Neutrophil (primary cell): ENCODE results near the gene HIVEP3.

Experiments
- H3K27ac ChIP-seq: fragments of 200-600 bp; sonication (generic); 2 replicates; pipeline ENCODE4 v1.5.1; 2016; ENCODE audit warnings: mild to moderate bottlenecking, moderate library complexity
- H3K27me3 ChIP-seq: fragments of 200-600 bp; sonication (generic); 2 replicates; pipeline ENCODE4 v1.6.0; 2016; ENCODE audit warnings: mild to moderate bottlenecking
- H3K36me3 ChIP-seq: fragments of 200-600 bp; sonication (generic); 2 replicates; pipeline ENCODE4 v1.5.1; 2017
- H3K4me1 ChIP-seq, 2 experiments: fragments of 200-600 bp in 1 of 2; sonication (generic) in 1 of 2; 1 replicate in 1 of 2; 2 replicates in 1 of 2; pipeline versions ENCODE4 v1.5.1 to v1.6.1; 2013 to 2016; ENCODE audit warnings: low read depth in 1 of 2, low read length in 1 of 2, mild to moderate bottlenecking in 1 of 2, moderate library complexity in 1 of 2; ENCODE audit not compliant: control insufficient read depth in 1 of 2, insufficient read depth in 1 of 2
- H3K4me3 ChIP-seq, 2 experiments: fragments of 200-600 bp in 1 of 2; sonication (generic) in 1 of 2; 1 replicate in 1 of 2; 2 replicates in 1 of 2; pipeline ENCODE4 v1.5.1; 2013 to 2016; ENCODE audit warnings: low read depth in 1 of 2, low read length in 1 of 2, mild to moderate bottlenecking in 1 of 2, moderate library complexity in 1 of 2
- H3K9me3 ChIP-seq: fragments of 200-600 bp; sonication (generic); 2 replicates; pipeline ENCODE4 v1.5.1; 2016
- TF ChIP-seq, protein P1 (sequence below): fragments of 200-600 bp; sonication (generic); IDR thresholded peaks from 2 replicates; pipeline ENCODE4 v1.5.1; 2016; ENCODE audit warnings: antibody characterized with exemption

HIVEP3 gene

DNA sequence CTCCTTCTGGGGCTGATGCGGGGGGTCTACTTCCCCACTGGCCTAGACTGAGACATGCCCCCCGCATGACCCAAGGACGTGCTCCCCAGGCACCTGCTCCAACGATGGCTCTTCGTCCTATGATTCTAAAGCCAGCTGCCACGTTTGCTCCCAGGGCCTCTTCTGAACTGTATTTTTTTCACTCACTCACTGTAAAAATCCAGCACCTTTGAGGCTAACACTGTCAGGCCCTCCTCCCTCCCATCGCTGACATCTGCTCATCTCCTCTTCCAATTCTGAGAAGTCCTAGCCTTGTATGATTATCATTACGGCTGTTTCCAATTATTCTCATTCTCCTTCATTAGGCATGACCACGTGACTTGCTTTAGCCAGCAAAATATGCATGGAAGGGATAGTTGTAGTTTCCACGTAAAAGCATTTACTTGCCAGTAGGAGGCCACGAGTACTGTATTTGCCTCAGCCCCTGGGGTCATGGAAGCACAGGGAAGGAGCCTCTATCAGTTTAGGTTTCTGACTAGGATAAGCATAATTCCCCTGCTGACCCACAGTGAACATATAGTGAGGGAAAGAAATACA is 415.1 kb downstream of the HIVEP3 start:
- TF ChIP-seq, protein P1, sequence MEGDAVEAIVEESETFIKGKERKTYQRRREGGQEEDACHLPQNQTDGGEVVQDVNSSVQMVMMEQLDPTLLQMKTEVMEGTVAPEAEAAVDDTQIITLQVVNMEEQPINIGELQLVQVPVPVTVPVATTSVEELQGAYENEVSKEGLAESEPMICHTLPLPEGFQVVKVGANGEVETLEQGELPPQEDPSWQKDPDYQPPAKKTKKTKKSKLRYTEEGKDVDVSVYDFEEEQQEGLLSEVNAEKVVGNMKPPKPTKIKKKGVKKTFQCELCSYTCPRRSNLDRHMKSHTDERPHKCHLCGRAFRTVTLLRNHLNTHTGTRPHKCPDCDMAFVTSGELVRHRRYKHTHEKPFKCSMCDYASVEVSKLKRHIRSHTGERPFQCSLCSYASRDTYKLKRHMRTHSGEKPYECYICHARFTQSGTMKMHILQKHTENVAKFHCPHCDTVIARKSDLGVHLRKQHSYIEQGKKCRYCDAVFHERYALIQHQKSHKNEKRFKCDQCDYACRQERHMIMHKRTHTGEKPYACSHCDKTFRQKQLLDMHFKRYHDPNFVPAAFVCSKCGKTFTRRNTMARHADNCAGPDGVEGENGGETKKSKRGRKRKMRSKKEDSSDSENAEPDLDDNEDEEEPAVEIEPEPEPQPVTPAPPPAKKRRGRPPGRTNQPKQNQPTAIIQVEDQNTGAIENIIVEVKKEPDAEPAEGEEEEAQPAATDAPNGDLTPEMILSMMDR: no peak
- no peaks in the 10 kb centered on the region for H3K36me3 ChIP-seq
- H3K4me3 ChIP-seq: no peak overlapping the region

DNA sequence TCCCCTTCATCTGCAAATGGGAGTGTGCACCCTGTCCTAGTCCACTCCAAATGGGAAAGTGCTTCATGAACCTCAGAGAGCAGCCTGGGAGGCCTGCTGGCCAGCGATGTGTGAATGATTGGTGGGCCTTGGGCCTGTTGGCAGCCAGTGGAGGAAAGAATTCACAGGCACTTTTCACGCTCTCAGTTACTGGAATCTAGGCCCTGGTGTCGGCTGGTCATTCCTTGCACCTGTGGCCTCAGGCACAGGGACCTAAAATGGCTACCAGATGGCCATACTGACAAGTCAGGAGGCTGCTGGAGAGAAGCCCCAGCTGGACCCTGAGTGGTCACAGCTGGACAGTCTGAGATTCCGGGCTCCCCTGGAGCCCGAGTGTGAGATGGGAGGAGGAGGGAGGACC is 415.8 kb downstream of the HIVEP3 start:
- H3K9me3 ChIP-seq: no peaks in the 10 kb centered on the region
- H3K4me3 ChIP-seq: no peak overlapping the region
- no peaks in the 10 kb centered on the region for H3K4me1 ChIP-seq
- no peaks in the 10 kb centered on the region for H3K36me3 ChIP-seq
- H3K27me3 ChIP-seq: peaks cover 3% of the 10 kb centered on the region
- H3K27ac ChIP-seq: no peak overlapping the region
- TF ChIP-seq, protein P1: no peak

More for the DNA sequence above, 415.1 kb downstream of the HIVEP3 start:
- Histone ChIP-seq H3K4me1 (no peaks in the 10 kb centered on the region), H3K27me3 (no peaks in the 10 kb centered on the region), H3K27ac (no peak overlapping the region), H3K9me3 (no peaks in the 10 kb centered on the region)

DNA sequence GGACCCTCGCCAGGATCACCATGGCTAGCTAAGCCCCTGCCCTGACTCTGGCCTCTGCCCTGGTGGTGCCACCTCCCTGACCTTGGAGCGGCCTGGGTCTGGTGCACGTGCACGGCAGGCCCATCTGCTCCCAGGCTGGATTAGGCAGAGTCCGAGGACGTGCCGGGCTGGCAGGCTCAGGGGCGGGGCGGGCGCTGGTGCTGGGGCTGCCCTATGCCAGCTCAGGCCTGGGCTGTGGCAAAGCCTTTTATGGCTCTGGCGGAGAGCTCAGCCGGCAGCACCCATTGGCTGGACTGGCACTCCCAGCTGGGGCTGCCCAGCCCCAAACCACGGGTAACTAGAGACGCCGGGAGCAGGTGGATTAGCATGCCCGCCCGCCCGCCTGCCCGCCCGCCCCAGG is 417.1 kb downstream of the HIVEP3 start:
- no peaks in the 10 kb centered on the region for H3K4me1 ChIP-seq
- H3K36me3 ChIP-seq: no peaks in the 10 kb centered on the region
- no peak overlapping the region for H3K27ac ChIP-seq
- H3K9me3 ChIP-seq: no peaks in the 10 kb centered on the region
- TF ChIP-seq, protein P1: no peak
- peaks cover 14% of the 10 kb centered on the region for H3K27me3 ChIP-seq
- no peak overlapping the region for H3K4me3 ChIP-seq

DNA sequence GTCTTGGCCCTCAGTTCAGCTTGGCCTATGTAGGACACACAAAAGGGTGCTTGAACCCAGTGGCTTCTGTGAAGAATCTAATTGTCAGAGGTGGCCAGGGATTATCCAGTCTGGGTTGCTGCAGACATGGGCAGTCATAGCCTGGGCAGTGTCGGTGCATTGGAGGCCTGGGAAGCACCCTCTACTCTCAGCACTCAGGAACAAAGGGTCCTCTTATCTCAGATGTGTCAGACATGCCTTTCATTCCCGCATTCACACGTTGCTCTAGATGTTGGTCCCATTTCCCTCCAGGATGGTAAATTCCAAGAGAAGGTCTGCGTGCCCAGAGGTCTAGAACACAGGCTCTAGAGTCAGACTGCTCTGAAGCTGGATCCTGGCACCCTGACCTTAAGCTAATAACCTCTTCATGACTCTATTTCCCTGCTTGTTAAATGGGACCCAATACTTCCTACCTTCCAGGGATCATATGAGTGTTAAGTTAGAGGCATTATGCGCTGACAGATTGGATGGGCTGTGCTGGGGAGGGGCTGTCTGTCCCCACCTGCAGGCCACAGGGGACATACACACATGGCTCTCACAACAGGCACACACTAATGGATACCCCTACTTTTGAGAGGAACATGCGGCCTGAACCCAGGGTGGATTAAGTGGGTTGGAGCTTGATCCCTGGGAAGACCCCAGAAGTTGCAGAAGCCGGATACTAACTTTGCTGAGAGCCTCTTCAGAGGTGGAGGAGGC is 417.8 kb downstream of the HIVEP3 start:
- no peaks in the 10 kb centered on the region for H3K4me1 ChIP-seq
- H3K36me3 ChIP-seq: no peaks in the 10 kb centered on the region
- H3K27me3 ChIP-seq: peaks cover 21% of the 10 kb centered on the region
- no peak overlapping the region for H3K27ac ChIP-seq
- H3K9me3 ChIP-seq: no peaks in the 10 kb centered on the region
- TF ChIP-seq, protein P1: no peak
- no peak overlapping the region for H3K4me3 ChIP-seq

DNA sequence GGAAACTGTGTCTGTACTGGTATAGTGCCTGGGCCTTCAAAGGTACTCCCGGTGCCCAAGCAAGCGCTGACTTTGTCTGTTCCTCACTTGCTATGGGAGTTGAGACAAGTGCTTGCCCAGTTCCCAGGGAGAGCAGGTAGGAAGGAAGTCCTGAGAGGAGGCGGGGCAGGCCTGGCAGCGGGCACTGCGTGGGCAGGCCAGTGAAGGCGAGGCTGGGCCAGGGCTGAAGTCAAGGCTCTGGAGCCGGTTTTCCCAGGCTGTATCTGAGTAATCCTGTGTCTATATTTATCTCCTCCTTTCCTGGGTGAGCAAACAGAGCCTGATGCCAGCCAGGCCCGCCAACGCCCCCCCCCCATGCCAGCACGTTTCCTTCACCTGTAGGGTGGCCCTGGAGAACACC is 418.3 kb downstream of the HIVEP3 start:
- TF ChIP-seq, protein P1: no peak
- Histone ChIP-seq H3K36me3 (no peaks in the 10 kb centered on the region), H3K4me1 (no peaks in the 10 kb centered on the region), H3K27ac (no peak overlapping the region), H3K27me3 (peaks cover 26% of the 10 kb centered on the region), H3K4me3 (no peak overlapping the region), H3K9me3 (no peaks in the 10 kb centered on the region)
